PFSK-1 (cell line): ENCODE measurements around the gene ELANE.

Source experiments
- FOXP2 ChIP-seq: optimal IDR thresholded peaks from 2 replicates; pipeline ENCODE3; 2011; ENCODE audit warnings: borderline replicate concordance, control low read depth, inconsistent platforms; ENCODE audit not compliant: insufficient read depth; ENCODE audit errors: extremely low read length, extremely low read depth
- POLR2AphosphoS5 ChIP-seq: IDR thresholded peaks from 2 replicates; pipeline ENCODE4 v1.6.1; 2012; ENCODE audit warnings: low read depth, mild to moderate bottlenecking, control low read depth, low read length, moderate library complexity
- SIN3A ChIP-seq: IDR thresholded peaks from 2 replicates; pipeline ENCODE4 v1.6.1; 2012; ENCODE audit warnings: mild to moderate bottlenecking, low read length, moderate library complexity, borderline replicate concordance; ENCODE audit not compliant: insufficient read depth
- TAF1 ChIP-seq: IDR thresholded peaks from 2 replicates; pipeline ENCODE4 v1.6.1; 2012; ENCODE audit warnings: low read length, control low read depth, borderline replicate concordance; ENCODE audit not compliant: insufficient read depth
- TF ChIP-seq, protein P1 (sequence below), 2 experiments: IDR thresholded peaks; 2 replicates each; pipeline versions ENCODE4 v1.6.1 to v1.8.0; 2011 to 2012; ENCODE audit warnings: low read depth in 2 of 2, low read length in 2 of 2, control low read depth in 1 of 2, inconsistent platforms in 1 of 2, mild to moderate bottlenecking in 1 of 2, moderate library complexity in 1 of 2; ENCODE audit not compliant: insufficient read depth in 1 of 2

The ELANE gene

DNA sequence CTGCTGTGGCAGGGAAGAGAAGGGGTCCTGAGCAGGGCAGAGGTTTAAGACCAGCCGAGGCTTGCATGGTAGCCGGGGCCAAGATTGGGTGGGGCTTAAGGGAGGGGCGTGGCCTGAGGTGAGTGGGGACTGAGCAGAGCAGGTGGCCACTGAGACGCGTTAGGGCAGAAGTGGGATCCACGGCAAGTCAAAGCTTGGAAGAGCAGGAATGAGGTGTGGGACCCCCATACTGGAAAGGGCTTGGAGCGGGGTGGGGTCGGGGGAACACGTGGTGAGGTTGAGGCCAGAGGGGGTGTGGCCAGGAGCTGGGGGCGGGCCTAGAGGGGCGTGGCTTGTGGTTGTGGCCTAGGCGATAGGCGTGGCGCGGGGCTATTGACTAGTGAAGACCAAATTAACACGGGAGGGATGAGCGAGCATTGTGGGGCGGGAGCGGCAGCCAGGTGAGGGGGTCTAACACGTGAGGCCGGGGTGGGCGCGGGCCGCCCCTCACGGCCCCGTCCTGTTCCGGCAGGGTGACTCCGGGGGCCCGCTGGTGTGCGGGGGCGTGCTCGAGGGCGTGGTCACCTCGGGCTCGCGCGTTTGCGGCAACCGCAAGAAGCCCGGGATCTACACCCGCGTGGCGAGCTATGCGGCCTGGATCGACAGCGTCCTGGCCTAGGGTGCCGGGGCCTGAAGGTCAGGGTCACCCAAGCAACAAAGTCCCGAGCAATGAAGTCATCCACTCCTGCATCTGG, 10.6 kb downstream of the ELANE start:
- TF ChIP-seq, protein P1, sequence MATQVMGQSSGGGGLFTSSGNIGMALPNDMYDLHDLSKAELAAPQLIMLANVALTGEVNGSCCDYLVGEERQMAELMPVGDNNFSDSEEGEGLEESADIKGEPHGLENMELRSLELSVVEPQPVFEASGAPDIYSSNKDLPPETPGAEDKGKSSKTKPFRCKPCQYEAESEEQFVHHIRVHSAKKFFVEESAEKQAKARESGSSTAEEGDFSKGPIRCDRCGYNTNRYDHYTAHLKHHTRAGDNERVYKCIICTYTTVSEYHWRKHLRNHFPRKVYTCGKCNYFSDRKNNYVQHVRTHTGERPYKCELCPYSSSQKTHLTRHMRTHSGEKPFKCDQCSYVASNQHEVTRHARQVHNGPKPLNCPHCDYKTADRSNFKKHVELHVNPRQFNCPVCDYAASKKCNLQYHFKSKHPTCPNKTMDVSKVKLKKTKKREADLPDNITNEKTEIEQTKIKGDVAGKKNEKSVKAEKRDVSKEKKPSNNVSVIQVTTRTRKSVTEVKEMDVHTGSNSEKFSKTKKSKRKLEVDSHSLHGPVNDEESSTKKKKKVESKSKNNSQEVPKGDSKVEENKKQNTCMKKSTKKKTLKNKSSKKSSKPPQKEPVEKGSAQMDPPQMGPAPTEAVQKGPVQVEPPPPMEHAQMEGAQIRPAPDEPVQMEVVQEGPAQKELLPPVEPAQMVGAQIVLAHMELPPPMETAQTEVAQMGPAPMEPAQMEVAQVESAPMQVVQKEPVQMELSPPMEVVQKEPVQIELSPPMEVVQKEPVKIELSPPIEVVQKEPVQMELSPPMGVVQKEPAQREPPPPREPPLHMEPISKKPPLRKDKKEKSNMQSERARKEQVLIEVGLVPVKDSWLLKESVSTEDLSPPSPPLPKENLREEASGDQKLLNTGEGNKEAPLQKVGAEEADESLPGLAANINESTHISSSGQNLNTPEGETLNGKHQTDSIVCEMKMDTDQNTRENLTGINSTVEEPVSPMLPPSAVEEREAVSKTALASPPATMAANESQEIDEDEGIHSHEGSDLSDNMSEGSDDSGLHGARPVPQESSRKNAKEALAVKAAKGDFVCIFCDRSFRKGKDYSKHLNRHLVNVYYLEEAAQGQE (IDR thresholded peaks at IDR 0.05; ENCODE audit: insufficient read depth in 1 of 2, low read depth in 2 of 2, low read length in 2 of 2) = no peak
- TF ChIP-seq SIN3A (no peak), FOXP2 (no peak), TAF1 (no peak), POLR2AphosphoS5 (no peak)

DNA sequence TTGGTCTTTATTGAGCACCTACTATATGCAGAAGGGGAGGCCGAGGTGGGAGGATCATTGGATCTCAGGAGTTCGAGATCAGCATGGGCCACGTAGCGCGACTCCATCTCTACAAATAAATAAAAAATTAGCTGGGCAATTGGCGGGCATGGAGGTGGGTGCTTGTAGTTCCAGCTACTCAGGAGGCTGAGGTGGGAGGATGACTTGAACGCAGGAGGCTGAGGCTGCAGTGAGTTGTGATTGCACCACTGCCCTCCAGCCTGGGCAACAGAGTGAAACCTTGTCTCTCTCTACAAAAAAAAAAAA, 11.2 kb downstream of the ELANE start:
- TF ChIP-seq FOXP2 (no peak), TAF1 (no peak), POLR2AphosphoS5 (no peak), SIN3A (no peak)
- TF ChIP-seq, protein P1 (IDR thresholded peaks at IDR 0.05; ENCODE audit: insufficient read depth in 1 of 2, low read depth in 2 of 2, low read length in 2 of 2) = no peak

DNA sequence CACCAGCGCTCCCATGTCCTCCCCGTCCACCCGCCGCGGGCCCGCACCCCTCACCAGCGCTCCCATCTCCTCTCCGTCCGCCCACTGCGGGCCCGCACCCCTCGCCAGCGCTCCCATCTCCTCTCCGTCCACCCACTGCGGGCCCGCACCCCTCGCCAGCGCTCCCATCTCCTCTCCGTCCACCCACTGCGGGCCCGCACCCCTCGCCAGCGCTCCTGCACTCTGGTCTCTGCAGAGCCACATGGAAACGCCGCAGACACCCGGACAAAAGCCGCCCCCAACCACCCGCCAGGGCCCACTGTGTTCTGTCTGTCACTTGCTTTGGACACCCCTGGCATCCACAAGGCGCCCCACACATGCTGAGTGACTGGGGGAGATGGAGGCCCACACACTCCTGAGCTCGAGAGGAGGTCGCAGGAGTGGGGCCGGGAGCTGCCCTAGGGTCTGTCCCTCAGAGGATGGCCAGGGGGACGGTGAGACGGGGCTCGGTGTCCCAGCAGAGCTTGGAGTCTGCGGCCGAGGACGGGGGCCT, 14.7 kb downstream of the ELANE start:
- TF ChIP-seq TAF1 = no peak
- TF ChIP-seq, protein P1 (IDR thresholded peaks at IDR 0.05; ENCODE audit: insufficient read depth in 1 of 2, low read depth in 2 of 2, low read length in 2 of 2) = no peak
- TF ChIP-seq POLR2AphosphoS5 = no peak
- TF ChIP-seq FOXP2 = no peak
- no peak for TF ChIP-seq SIN3A

DNA sequence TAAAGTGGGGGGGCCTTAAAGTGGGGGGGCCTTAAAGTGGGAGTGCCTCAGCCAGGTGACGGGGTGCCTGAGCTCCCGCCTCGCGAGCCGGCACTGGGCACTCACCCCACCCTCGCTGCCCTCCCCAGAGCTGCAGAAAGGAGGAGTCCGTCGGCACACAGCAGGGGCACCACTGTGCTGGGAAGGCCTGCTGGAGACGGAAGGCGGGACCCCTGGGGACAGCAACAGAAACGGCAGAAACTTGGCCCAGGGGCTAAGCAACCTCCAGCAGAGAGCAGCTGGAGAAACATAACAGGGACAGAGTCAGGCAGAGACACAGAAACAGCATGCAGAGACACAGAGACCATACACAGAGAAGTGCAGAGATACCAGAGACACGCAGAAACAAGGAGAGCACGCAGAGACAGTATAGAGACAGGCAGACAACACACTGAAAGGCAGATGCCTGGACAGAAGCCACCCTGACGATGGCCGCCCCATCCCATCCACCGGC, 15.2 kb downstream of the ELANE start:
- TF ChIP-seq FOXP2 = no peak
- TF ChIP-seq TAF1 = no peak
- TF ChIP-seq SIN3A = no peak
- TF ChIP-seq POLR2AphosphoS5 = no peak
- TF ChIP-seq, protein P1 (IDR thresholded peaks at IDR 0.05; ENCODE audit: insufficient read depth in 1 of 2, low read depth in 2 of 2, low read length in 2 of 2) = no peak
